Measurements from ENCODE around the gene GDPD1. TPM values are rescaled to one million over a fixed set of nuclear protein-coding genes. Genes with fewer than 3 reads are reported as not detected.

GDPD1 gene
- total and polyA plus RNA-seq, 8 donors: 0.53 to 2.4 (median 1.2) TPM

GRCh38 chr17:59315866-59316265 lies 95.6 kb downstream of the GDPD1 start:
- no peak for DNase-seq
- Histone ChIP-seq H3K9me3 (no peaks in the 10 kb centered on the region), H3K4me3 (no peak overlapping the region), H3K27ac (no peak overlapping the region), H3K36me3 (no peaks in the 10 kb centered on the region), H3K27me3 (no peaks in the 10 kb centered on the region), H3K4me1 (no peaks in the 10 kb centered on the region)
- no peak for TF ChIP-seq CTCF (IDR thresholded peaks at IDR 0.05)
- FAIRE-seq: no peak
- intact Hi-C loops (cut with DNase I): no loop called here
- no peak for ATAC-seq
- 65 to 75% methylated on average over 4 of the region's 4 CpGs for WGBS, 2 donors

Other genes starting within 250 kb of the GDPD1 start
- gene TRIM37, start 113.6 kb upstream of the GDPD1 start, total RNA-seq: 10 to 100 TPM in 2 of 6 donors, 1 to 10 TPM in 4; 4.2 to 11.6 (median 6.6) TPM
- 1 to 10 TPM; 3.9 to 7.8 TPM for gene TRIM37, start 113.6 kb upstream of the GDPD1 start, polyA plus RNA-seq
- 10 to 100 TPM in 4 of 6 donors, 1 to 10 TPM in 2; 7.6 to 15.7 (median 11.4) TPM for gene SKA2, start 65.3 kb upstream of the GDPD1 start, total RNA-seq
- 10 to 100 TPM; 15.4 to 19.5 TPM for gene SKA2, start 65.3 kb upstream of the GDPD1 start, polyA plus RNA-seq
- gene PRR11, start 64.8 kb upstream of the GDPD1 start, total RNA-seq: 1 to 10 TPM in 2 of 6 donors, under 1 TPM in 4; 0.35 to 1.5 (median 0.81) TPM
- under 1 TPM; 0.08 to 0.40 TPM for gene PRR11, start 64.8 kb upstream of the GDPD1 start, polyA plus RNA-seq
- 1 to 10 TPM; 3.0 to 6.4 (median 4.2) TPM for gene SMG8, start 10.5 kb upstream of the GDPD1 start, total RNA-seq
- 1 to 10 TPM; 1.2 to 3.4 TPM for gene SMG8, start 10.5 kb upstream of the GDPD1 start, polyA plus RNA-seq
- 10 to 100 TPM in 5 of 6 donors, 1 to 10 TPM in 1; 9.1 to 28.7 (median 13.6) TPM for gene YPEL2, start 111.1 kb downstream of the GDPD1 start, total RNA-seq
- 1 to 10 TPM; 6.7 to 8.7 TPM for gene YPEL2, start 111.1 kb downstream of the GDPD1 start, polyA plus RNA-seq